Measurements from ENCODE around the gene SLC1A7.

Gene SLC1A7

DNA sequence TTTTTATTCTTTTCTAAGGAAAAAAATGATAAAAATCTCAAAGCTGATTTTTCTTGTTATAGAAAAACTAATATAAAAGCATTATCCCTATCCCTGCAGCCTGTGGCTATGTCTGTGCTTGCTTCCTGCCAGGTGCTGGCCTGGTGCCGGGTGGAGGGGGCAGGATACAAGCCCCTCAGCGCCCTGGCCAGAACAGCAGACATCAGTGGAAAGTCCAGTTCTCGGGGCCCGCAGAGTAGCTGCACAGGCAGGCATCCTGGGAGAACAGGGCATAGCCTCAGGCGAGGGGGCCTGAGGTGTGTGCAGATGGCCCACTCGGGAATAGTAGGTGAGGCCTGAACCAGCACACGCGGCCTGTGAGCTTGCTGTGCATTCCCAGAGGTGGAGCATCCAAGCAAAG lies 57.0 kb downstream of the SLC1A7 start:
- ChIA-PET POLR2A (no interaction called here), CTCF (interaction anchor here (1.4 kb wide), 1 partner anchor 36 kb away, joined by 3 read pairs; no protein-coding TSS in a partner anchor)
- DNase-seq (ENCODE audit: extremely low spot score), result no peak
- TF ChIP-seq CTCF (IDR thresholded peaks at IDR 0.05; ENCODE audit: control extremely low read depth, extremely low read depth, low read depth, missing control alignments), result no peak

DNA sequence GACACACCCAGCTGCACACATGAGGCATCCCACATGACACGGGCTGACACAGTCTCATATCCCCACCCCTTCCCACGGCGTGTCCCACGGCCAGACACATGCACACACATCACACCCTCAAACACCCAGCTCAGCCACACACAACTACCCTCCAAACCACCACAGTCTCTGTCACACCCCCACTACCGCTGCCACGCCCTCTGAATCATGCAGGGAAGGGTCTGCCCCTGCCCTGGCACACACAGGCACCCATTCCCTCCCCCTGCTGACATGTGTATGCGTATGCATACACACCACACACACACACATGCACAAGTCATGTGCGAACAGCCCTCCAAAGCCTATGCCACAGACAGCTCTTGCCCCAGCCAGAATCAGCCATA lies 57.9 kb downstream of the SLC1A7 start:
- CTCF ChIA-PET, result no interaction called here
- no peak for TF ChIP-seq CTCF (IDR thresholded peaks at IDR 0.05; ENCODE audit: control extremely low read depth, extremely low read depth, low read depth, missing control alignments)
- POLR2A ChIA-PET, result no interaction called here
- no peak for DNase-seq (ENCODE audit: extremely low spot score)

DNA sequence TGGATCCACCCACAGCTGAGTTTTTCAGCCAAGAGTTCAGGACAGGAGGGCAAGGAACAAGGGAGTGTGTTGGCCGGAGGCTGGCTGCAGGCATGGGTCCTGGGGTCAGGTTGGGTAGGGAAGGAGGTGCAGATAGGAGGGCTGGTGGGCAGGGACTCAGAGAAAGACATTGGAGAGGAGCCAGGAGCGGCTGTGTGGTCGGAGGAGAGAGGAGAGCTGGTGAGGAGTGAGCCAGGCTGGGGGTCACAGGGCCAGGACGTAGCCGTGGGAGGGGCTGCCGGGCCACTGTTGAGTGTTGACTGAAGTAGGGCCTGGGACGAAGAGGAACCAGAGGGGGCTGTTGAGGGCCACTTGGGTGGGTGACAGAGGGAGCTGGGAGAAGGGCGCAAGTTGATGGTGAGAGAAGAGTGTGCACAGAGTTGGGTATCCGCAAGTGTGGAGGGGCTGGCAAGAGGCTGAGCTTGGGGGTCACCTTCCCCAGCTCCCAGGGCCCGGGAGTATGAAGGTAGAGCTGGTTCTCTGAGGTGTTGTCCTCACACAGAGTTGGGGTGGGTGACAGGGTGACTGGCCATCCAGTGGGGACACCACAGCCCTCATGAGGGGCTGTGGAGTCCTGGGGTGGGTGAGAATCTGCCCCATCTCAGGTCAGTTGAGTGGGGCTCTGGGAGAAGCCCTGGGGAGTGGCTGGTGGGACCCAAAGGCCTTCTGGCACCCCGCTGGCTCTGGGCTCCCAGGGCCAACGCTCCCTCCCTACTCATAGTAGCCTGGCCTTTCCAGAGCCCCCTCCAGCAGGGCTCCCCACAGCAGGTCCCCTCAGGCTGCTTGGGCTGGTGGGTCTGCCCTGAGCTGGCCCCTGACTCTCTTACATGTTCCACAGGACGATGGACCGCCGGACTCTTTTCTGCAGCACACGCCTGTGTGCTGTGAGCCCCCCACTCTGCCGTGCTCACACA lies 58.5 kb downstream of the SLC1A7 start:
- CTCF ChIA-PET, result no interaction called here
- TF ChIP-seq CTCF (IDR thresholded peaks at IDR 0.05; ENCODE audit: control extremely low read depth, extremely low read depth, low read depth, missing control alignments), result no peak
- POLR2A ChIA-PET, result no interaction called here
- no peak for DNase-seq (ENCODE audit: extremely low spot score)

DNA sequence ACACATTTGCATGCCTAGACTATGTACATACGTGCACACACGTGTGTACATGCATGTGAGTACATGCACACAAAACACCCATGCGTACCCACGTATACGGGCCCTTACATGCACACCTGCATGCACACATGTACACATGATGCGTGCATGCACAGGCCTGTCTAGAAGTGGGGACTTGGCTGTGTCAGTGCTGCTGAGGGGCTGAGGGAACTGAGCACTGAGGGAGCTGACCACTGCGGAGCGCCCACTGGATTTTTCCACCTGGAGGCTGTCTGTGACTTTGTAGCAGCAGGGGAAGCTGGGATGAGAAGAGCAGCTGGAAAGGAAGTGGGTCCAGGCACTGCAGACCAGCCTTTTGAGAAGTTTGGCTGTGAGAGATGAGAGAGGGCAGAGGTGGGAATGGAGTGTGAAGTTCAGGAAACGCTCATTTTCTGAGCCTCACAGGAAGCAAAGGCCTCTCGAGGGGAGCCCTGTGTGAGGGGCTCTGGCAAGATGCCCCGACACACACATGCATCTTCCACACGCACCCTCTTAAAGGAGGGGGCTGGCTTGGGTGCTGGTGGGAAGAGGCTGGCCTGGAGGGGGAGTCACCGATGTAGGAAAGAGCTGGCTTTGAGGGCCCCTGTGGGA lies 59.5 kb downstream of the SLC1A7 start:
- ChIA-PET CTCF (no interaction called here), POLR2A (no interaction called here)
- DNase-seq (ENCODE audit: extremely low spot score), result no peak
- no peak for TF ChIP-seq CTCF (IDR thresholded peaks at IDR 0.05; ENCODE audit: control extremely low read depth, extremely low read depth, low read depth, missing control alignments)

GRCh38 chr1:53081384-53082066 lies 60.9 kb downstream of the SLC1A7 start:
- ChIA-PET CTCF (no interaction called here), POLR2A (no interaction called here)
- DNase-seq (ENCODE audit: extremely low spot score), result no peak
- no peak for TF ChIP-seq CTCF (IDR thresholded peaks at IDR 0.05; ENCODE audit: control extremely low read depth, extremely low read depth, low read depth, missing control alignments)

- ChIA-PET POLR2A (no interaction called here), CTCF (no interaction called here)
- no peak for TF ChIP-seq CTCF (IDR thresholded peaks at IDR 0.05; ENCODE audit: control extremely low read depth, extremely low read depth, low read depth, missing control alignments)
- DNase-seq (ENCODE audit: extremely low spot score), result no peak
Observed at GRCh38 chr1:53080769-53081168, 61.7 kb downstream of the SLC1A7 start.
